NCI-H2196 (cell line): ENCODE results near the gene LRRC17.
"Not testable (repeated sequence)": the region's sequence is repeated elsewhere in the genome, so short reads cannot be mapped to it uniquely, and the experiment has no call there.

Experiments
- DNase-seq: peaks from one replicate; lab custom pipeline; 2025; ENCODE audit not compliant: unreplicated experiment; lab: John Stamatoyannopoulos, UW

Gene LRRC17

GRCh38 chr7:102942181-102942866, 29.5 kb downstream of the LRRC17 start:
- DNase-seq: no peak

GRCh38 chr7:102942868-102943267, 30.1 kb downstream of the LRRC17 start:
- DNase-seq: no peak

- DNase-seq: no peak
Observed at GRCh38 chr7:102943423-102944169, 30.8 kb downstream of the LRRC17 start.

GRCh38 chr7:102944241-102944640, 31.4 kb downstream of the LRRC17 start:
- no peak for DNase-seq

GRCh38 chr7:102951839-102952238, 39.0 kb downstream of the LRRC17 start:
- no peak for DNase-seq

GRCh38 chr7:102953406-102953805, 40.6 kb downstream of the LRRC17 start:
- DNase-seq: no peak

GRCh38 chr7:102954359-102954758, 41.6 kb downstream of the LRRC17 start:
- not testable (repeated sequence) for DNase-seq

- DNase-seq: not testable (repeated sequence)
Observed at GRCh38 chr7:102958004-102958403, 45.2 kb downstream of the LRRC17 start.

GRCh38 chr7:102961993-102962392, 49.2 kb downstream of the LRRC17 start:
- DNase-seq: not testable (repeated sequence)

GRCh38 chr7:102966465-102966864, 53.7 kb downstream of the LRRC17 start:
- DNase-seq: no peak

- no peak for DNase-seq
Observed at GRCh38 chr7:102967798-102968197, 55.0 kb downstream of the LRRC17 start.

- no peak for DNase-seq
Observed at GRCh38 chr7:102973096-102973802, 60.4 kb downstream of the LRRC17 start.

GRCh38 chr7:102974366-102975236, 61.8 kb downstream of the LRRC17 start:
- no peak for DNase-seq

GRCh38 chr7:102975854-102976253, 63.1 kb downstream of the LRRC17 start:
- no peak for DNase-seq

- DNase-seq: no peak
Observed at GRCh38 chr7:102976493-102976892, 63.7 kb downstream of the LRRC17 start.

GRCh38 chr7:102977586-102977985, 64.8 kb downstream of the LRRC17 start:
- DNase-seq: not testable (repeated sequence)

GRCh38 chr7:102978284-102978683, 65.5 kb downstream of the LRRC17 start:
- DNase-seq: no peak

- no peak for DNase-seq
Observed at GRCh38 chr7:102979670-102980069, 66.9 kb downstream of the LRRC17 start.

- DNase-seq: no peak
Observed at GRCh38 chr7:102981451-102981850, 68.7 kb downstream of the LRRC17 start.

GRCh38 chr7:102982235-102982634, 69.4 kb downstream of the LRRC17 start:
- no peak for DNase-seq

- no peak for DNase-seq
Observed at GRCh38 chr7:102983602-102984001, 70.8 kb downstream of the LRRC17 start.
